Measurements from ENCODE around the gene COQ10A. TPM values are rescaled to one million over a fixed set of nuclear protein-coding genes. Genes with fewer than 3 reads are reported as not detected.

The COQ10A gene
- total RNA-seq, 1 experiment from 2014 or later, result 6.9 TPM

- peak overlapping the region; percentile 88 for H3K4me3 ChIP-seq
- ChIA-PET POLR2A (ENCODE audit: unreplicated experiment) (interaction anchor here (0.5 to 1.0 kb wide), 12 partner anchors 19 to 415 kb away, joined by 3 to 23 read pairs (median 4); partner anchors contain the start of genes ORMDL2, SMARCC2 and STAT2), CTCF (interaction anchor here (0.5 to 2.0 kb wide), 14 partner anchors 24 to 947 kb away, joined by 3 to 14 read pairs (median 3); partner anchors contain the start of genes ESYT1, RBMS2, SMARCC2 and STAT2)
- peak in 1 of 2 experiments; percentile 59 for DNase-seq
- no peaks in the 10 kb centered on the region for H3K9me2 ChIP-seq (ENCODE audit: insufficient read depth)
- peaks cover 27% of the 10 kb centered on the region; the same call in 1 of the 2 replicates for H3F3A ChIP-seq (ENCODE audit: insufficient read depth, low read depth)
- H3K4me2 ChIP-seq, result peak overlapping the region; percentile 87
- no TSS peak for BruUV-seq (replicated peaks)
- intact Hi-C loops (cut with micrococcal nuclease; ENCODE audit: unreplicated experiment), result loop anchor here (1.0 to 5.0 kb wide), 2 partner anchors 24 to 179 kb away; partner anchors contain the start of gene RPS26
- H3K36me3 ChIP-seq (ENCODE audit: low read depth), result no peaks in the 10 kb centered on the region
- H3K4me1 ChIP-seq (replicated peaks; ENCODE audit: insufficient read depth), result peaks cover 27% of the 10 kb centered on the region
- H3K27me3 ChIP-seq (ENCODE audit: insufficient read depth, low read depth), result no peaks in the 10 kb centered on the region
- TF ChIP-seq EZH2 (IDR thresholded peaks at IDR 0.05; ENCODE audit: low read depth), result no peak
- TF ChIP-seq, protein P1, sequence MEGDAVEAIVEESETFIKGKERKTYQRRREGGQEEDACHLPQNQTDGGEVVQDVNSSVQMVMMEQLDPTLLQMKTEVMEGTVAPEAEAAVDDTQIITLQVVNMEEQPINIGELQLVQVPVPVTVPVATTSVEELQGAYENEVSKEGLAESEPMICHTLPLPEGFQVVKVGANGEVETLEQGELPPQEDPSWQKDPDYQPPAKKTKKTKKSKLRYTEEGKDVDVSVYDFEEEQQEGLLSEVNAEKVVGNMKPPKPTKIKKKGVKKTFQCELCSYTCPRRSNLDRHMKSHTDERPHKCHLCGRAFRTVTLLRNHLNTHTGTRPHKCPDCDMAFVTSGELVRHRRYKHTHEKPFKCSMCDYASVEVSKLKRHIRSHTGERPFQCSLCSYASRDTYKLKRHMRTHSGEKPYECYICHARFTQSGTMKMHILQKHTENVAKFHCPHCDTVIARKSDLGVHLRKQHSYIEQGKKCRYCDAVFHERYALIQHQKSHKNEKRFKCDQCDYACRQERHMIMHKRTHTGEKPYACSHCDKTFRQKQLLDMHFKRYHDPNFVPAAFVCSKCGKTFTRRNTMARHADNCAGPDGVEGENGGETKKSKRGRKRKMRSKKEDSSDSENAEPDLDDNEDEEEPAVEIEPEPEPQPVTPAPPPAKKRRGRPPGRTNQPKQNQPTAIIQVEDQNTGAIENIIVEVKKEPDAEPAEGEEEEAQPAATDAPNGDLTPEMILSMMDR (conservative IDR thresholded peaks at IDR 0.05), result no peak
- no peaks in the 10 kb centered on the region for H4K20me1 ChIP-seq (ENCODE audit: insufficient read depth)
- peak overlapping the region; percentile 82 for H2AFZ ChIP-seq
- H3K27ac ChIP-seq, result peak overlapping the region; percentile 64
- H3K9me3 ChIP-seq (ENCODE audit: insufficient read depth, low read depth), result no peaks in the 10 kb centered on the region
- H3K79me2 ChIP-seq (ENCODE audit: low read depth), result peaks cover 24% of the 10 kb centered on the region
These were observed 45.4 kb upstream of the COQ10A start for GRCh38 chr12:56221232-56221756.

DNA sequence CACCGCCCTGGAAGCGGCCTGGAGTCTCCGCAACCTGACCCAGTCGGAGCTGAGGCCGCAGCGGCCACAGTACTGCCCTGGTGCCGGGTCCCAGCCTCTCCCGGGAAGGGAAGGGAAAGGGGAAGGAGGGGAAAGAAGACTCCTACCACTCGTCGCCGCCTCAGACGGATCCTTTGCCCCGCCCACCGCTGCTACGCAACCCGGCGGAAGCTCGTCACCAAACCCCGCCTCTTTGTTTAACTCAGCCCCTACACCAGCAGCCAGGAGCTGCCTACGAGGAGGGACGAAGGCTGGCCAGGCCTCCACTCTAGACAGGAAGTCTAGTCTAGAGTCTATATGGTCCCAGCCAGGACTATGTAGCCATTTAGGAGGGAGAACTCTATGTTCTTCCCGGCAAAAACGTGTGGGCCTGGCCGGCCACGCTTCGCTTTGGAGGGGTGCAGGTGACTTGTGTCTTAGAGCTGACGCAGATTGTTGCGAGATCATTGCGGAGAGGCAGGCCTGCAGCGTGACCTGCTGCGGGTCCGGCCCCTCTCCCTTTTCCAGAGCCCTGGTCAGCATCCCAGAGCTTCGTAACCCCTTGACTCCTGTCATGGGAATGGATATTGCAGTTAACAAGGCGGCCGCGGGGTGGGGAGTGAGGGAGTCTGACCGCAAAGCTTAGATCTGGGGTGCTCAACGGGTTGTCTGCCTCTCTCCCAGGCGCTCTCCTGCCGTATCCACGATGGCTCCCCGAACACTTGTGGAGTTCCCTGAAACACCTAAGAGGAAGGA is 44.8 kb upstream of the COQ10A start, which contains the start of gene RNF41:
Gene RNF41 (minus strand): TSS at position 166 of the 774 bp plus-strand sequence. CDS start 7,875 bp downstream, outside the sequence.
- Histone ChIP-seq H3F3A (ENCODE audit: insufficient read depth, low read depth) (peaks cover 27% of the 10 kb centered on the region; the same call in 1 of the 2 replicates), H3K9me2 (ENCODE audit: insufficient read depth) (no peaks in the 10 kb centered on the region), H3K4me2 (peak within 1 kb of the TSS; percentile 87), H3K9me3 (ENCODE audit: insufficient read depth, low read depth) (no peaks in the 10 kb centered on the region), H3K27me3 (ENCODE audit: insufficient read depth, low read depth) (no peaks in the 10 kb centered on the region), H3K4me3 (peak within 1 kb of the TSS; percentile 88), H2AFZ (peak within 1 kb of the TSS; percentile 89), H4K20me1 (ENCODE audit: insufficient read depth) (no peaks in the 10 kb centered on the region), H3K4me1 (replicated peaks; ENCODE audit: insufficient read depth) (peaks cover 27% of the 10 kb centered on the region), H3K36me3 (ENCODE audit: low read depth) (no peaks in the 10 kb centered on the region), H3K27ac (peak within 1 kb of the TSS; percentile 64), H3K79me2 (ENCODE audit: low read depth) (peaks cover 24% of the 10 kb centered on the region)
- POLR2A ChIA-PET (ENCODE audit: unreplicated experiment), result interaction anchor here (0.5 to 1.0 kb wide), 23 partner anchors 16 to 415 kb away, joined by 3 to 15 read pairs (median 3); partner anchors contain the start of genes ESYT1, ORMDL2, SMARCC2 and STAT2
- CTCF ChIA-PET, result interaction anchor here (0.5 to 2.0 kb wide), 15 partner anchors 10 to 415 kb away, joined by 3 to 14 read pairs (median 3); partner anchors contain the start of genes ESYT1, RBMS2, SMARCC2 and STAT2
- no peak for TF ChIP-seq EZH2 (IDR thresholded peaks at IDR 0.05; ENCODE audit: low read depth)
- TF ChIP-seq, protein P1 (conservative IDR thresholded peaks at IDR 0.05), result no peak; the same call in 1 of the 2 replicates
- TSS peak; percentile 85 for BruUV-seq (replicated peaks)
- intact Hi-C loops (cut with micrococcal nuclease; ENCODE audit: unreplicated experiment), result loop anchor here (1.0 to 5.0 kb wide), 4 partner anchors 25 to 180 kb away; partner anchors contain the start of genes COQ10A, CS and RPS26
- peak; percentile 91 to 97 for DNase-seq

DNA sequence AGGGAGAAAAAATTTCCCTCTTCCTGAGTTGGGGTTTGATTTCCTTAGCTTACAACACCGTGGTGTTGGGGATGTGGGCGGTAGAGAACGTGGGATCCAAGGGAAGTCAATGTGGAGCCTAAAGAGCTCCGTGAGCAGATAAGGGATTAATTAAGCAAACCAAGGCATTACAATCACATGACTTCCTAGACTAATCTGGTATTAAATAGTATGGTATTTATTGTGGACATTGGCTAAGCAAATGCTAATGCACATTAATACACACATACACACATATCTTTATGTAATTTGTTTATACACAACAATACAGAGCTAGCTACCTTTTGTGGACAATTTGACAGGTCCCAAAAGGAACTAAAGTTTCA is 44.2 kb upstream of the COQ10A start:
- no peak for DNase-seq
- H3K27me3 ChIP-seq (ENCODE audit: insufficient read depth, low read depth), result no peaks in the 10 kb centered on the region
- H3F3A ChIP-seq (ENCODE audit: insufficient read depth, low read depth), result peaks cover 30% of the 10 kb centered on the region; the same call in 1 of the 2 replicates
- peaks cover 22% of the 10 kb centered on the region for H3K79me2 ChIP-seq (ENCODE audit: low read depth)
- peak overlapping the region; percentile 88 for H3K4me3 ChIP-seq
- H3K4me2 ChIP-seq, result peak overlapping the region; percentile 77
- no peaks in the 10 kb centered on the region for H3K9me3 ChIP-seq (ENCODE audit: insufficient read depth, low read depth)
- H3K9me2 ChIP-seq (ENCODE audit: insufficient read depth), result no peaks in the 10 kb centered on the region
- H3K27ac ChIP-seq, result peak overlapping the region; percentile 64
- H4K20me1 ChIP-seq (ENCODE audit: insufficient read depth), result no peaks in the 10 kb centered on the region
- peak overlapping the region; percentile 89 for H2AFZ ChIP-seq
- BruUV-seq (replicated peaks), result no TSS peak
- no peaks in the 10 kb centered on the region for H3K36me3 ChIP-seq (ENCODE audit: low read depth)
- peaks cover 27% of the 10 kb centered on the region for H3K4me1 ChIP-seq (replicated peaks; ENCODE audit: insufficient read depth)
- POLR2A ChIA-PET (ENCODE audit: unreplicated experiment), result interaction anchor here (0.6 kb wide), 3 partner anchors 19 to 215 kb away, joined by 3 to 15 read pairs (median 10); no protein-coding TSS in a partner anchor
- CTCF ChIA-PET, result interaction anchor here (0.6 to 2.0 kb wide), 10 partner anchors 9 to 250 kb away, joined by 3 to 14 read pairs (median 3); partner anchors contain the start of genes ESYT1 and SMARCC2
- TF ChIP-seq EZH2 (IDR thresholded peaks at IDR 0.05; ENCODE audit: low read depth), result no peak
- TF ChIP-seq, protein P1 (conservative IDR thresholded peaks at IDR 0.05), result no peak; the same call in 1 of the 2 replicates
- intact Hi-C loops (cut with micrococcal nuclease; ENCODE audit: unreplicated experiment), result loop anchor here (1.0 to 5.0 kb wide), 3 partner anchors 44 to 180 kb away; partner anchors contain the start of genes COQ10A, CS and RPS26

All from PC-9 (cell line).